HG03378 (cell line): Measurements from ENCODE around the gene ATF1.
"Not testable (repeated sequence)": the region's sequence is repeated elsewhere in the genome, so short reads cannot be mapped to it uniquely, and the experiment has no call there.

Source experiments
- ATAC-seq: cut with Tn5 transposase; IDR thresholded peaks from one replicate; pipeline ENCODE4 v1.9.1; 2021; ENCODE audit warnings: mild to moderate bottlenecking, moderate library complexity; ENCODE audit not compliant: unreplicated experiment

The ATF1 gene

GRCh38 chr12:50751948-50752721 lies 11.8 kb upstream of the ATF1 start:
- ATAC-seq: no peak

GRCh38 chr12:50753232-50753769 lies 10.6 kb upstream of the ATF1 start:
- no peak for ATAC-seq

- ATAC-seq: peak; percentile 35
These were observed 589 bp downstream of the ATF1 start for GRCh38 chr12:50764286-50765094.

GRCh38 chr12:50765095-50765911 lies 1.4 kb downstream of the ATF1 start:
- peak; percentile 45 for ATAC-seq

- ATAC-seq: no peak
These were observed 4.5 kb downstream of the ATF1 start for GRCh38 chr12:50768391-50768790.

GRCh38 chr12:50768813-50769212 lies 4.9 kb downstream of the ATF1 start:
- ATAC-seq: not testable (repeated sequence)

GRCh38 chr12:50771409-50771808 lies 7.5 kb downstream of the ATF1 start:
- no peak for ATAC-seq

- ATAC-seq: no peak
These were observed 8.6 kb downstream of the ATF1 start for GRCh38 chr12:50772470-50772869.

- no peak for ATAC-seq
These were observed 9.0 kb downstream of the ATF1 start for GRCh38 chr12:50772877-50773276.

- no peak for ATAC-seq
These were observed 11.3 kb downstream of the ATF1 start for GRCh38 chr12:50775251-50775650.

- ATAC-seq: no peak
These were observed 13.1 kb downstream of the ATF1 start for GRCh38 chr12:50776749-50777728.

- ATAC-seq: no peak
These were observed 15.0 kb downstream of the ATF1 start for GRCh38 chr12:50778663-50779590.

GRCh38 chr12:50780013-50780412 lies 16.1 kb downstream of the ATF1 start:
- no peak for ATAC-seq

GRCh38 chr12:50784501-50784900 lies 20.6 kb downstream of the ATF1 start:
- ATAC-seq: no peak

GRCh38 chr12:50785406-50786001 lies 21.6 kb downstream of the ATF1 start:
- no peak for ATAC-seq

- ATAC-seq: no peak
These were observed 22.8 kb downstream of the ATF1 start for GRCh38 chr12:50786498-50787231.

- no peak for ATAC-seq
These were observed 23.7 kb downstream of the ATF1 start for GRCh38 chr12:50787618-50788017.

- ATAC-seq: no peak
These were observed 24.7 kb downstream of the ATF1 start for GRCh38 chr12:50788561-50788960.
